Measurements from ENCODE around the gene TLCD3B. TPM values are rescaled to one million over a fixed set of nuclear protein-coding genes. Genes with fewer than 3 reads are reported as not detected.
A peak's percentile ranks its signal among the peaks of the same experiment; 100 is the strongest.

The TLCD3B gene
- total and polyA plus RNA-seq, 4 experiments from 2014 or later, result not detected

DNA sequence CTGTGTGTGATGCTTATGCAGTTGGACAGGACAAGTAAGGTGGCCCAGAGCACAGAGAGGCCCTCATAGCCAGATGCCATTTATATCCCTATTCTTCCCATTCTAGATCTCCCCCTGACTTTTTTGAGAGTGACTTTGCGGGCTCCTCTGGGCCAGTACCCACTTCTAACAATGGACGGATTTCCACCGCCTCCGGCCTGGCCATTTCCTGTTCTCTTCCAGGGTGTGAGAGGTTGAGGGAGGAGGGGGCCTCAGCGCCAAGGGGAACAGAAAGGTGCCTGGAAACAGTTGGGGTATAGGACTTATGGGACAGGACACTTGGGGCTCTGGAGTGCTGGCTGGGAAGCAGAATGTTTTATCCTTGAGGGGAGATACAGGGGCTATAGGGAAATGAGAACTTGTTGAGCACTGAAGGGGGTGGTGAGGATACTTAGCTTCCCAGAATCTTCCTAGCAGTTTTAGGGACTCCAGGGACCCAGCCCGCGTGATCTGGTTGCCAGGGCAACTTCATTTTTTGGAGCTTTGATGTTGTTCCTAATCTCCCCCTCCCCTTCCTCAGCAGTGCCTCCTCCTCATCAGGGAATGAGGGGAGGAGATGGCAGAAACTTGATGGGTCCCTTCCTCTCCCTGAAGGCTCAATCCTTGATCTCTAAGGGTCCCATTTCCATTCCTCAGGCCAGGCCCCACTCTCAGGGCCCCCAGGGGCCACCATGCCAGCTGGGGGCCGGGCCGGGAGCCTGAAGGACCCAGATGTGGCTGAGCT is 53.8 kb downstream of the TLCD3B start:
- POLR2A ChIA-PET (ENCODE audit: partially characterized antibody), result interaction anchor here (1.2 to 6.0 kb wide), 2 partner anchors 16 to 51 kb away, joined by 5 to 113 read pairs; partner anchors contain the start of genes KCTD13 and TMEM219
- intact Hi-C loops (cut with micrococcal nuclease), result no loop called here
- peaks cover 36% of the 10 kb centered on the region for H3K4me1 ChIP-seq (ENCODE audit: insufficient read depth, low read length)
- no peaks in the 10 kb centered on the region for H3K9me3 ChIP-seq (ENCODE audit: control insufficient read depth in 1 of 2, low read length in 2 of 2)
- Mint-ChIP-seq H3K4me3 (peak overlapping the region in 2 of 8 donors; percentile 26 to 36), H3K27ac (peak overlapping the region; percentile 46 to 96 (median 77)), H3K4me1 (peaks cover 20 to 49% (median 34%) of the 10 kb centered on the region in 4 donors), H3K27me3 (no peaks in the 10 kb centered on the region), H3K36me3 (peaks cover 19 to 53% of the 10 kb centered on the region in 2 donors), H3K9me3 (no peaks in the 10 kb centered on the region)
- no peak overlapping the region for H3K27ac ChIP-seq (ENCODE audit: low read depth, low read length)
- H3K27me3 ChIP-seq (ENCODE audit: insufficient read depth, low read length), result no peaks in the 10 kb centered on the region
- H3K36me3 ChIP-seq (ENCODE audit: insufficient read depth, low read length), result peaks cover 52% of the 10 kb centered on the region
- no peak overlapping the region for H3K4me3 ChIP-seq (ENCODE audit: low read length in 2 of 2)
- no peak for DNase-seq
- CTCF ChIA-PET (ENCODE audit: partially characterized antibody), result interaction anchor here (1.0 to 1.6 kb wide), 2 partner anchors 76 to 128 kb away, joined by 3 read pairs; no protein-coding TSS in a partner anchor

DNA sequence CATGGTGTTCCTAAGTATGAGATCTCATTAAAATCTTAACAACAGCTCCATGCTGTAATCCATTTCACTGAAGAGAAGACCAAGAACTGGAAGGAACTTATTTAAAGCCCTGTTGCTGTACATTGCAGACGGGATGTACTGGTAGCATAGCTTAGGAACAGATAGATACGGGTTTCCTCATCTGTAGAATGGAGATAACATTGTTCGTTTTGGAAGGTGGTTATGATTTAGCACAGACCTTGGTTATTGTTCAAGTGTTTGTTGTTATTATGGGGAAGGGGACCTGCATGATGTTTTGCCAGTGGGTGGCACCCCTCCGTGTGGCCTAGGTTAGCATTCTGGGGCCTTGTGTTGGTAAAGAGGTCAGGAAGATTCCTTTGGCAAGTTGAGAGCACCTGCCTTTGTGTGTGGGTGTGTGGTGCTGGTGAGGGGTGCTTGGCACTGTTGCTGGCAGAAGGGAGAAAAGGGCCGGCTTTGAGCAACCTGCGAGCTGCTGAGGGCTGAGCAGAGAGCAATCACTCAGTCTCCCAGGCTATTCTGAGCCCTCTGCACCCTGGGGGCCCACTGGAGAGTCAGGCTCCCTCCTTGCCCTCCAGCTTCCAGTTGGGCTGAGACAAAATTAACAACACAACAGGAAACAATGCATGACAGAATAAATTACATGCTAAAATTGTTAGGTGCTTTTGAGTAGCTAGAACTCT is 55.1 kb downstream of the TLCD3B start:
- POLR2A ChIA-PET (ENCODE audit: partially characterized antibody), result interaction anchor here (0.9 to 6.0 kb wide), 7 partner anchors 12 to 275 kb away, joined by 3 to 113 read pairs (median 14); partner anchors contain the start of genes ASPHD1, HIRIP3, INO80E and KCTD13
- intact Hi-C loops (cut with micrococcal nuclease), result no loop called here
- peak overlapping the region in 1 of 2 donors; percentile 87 for H3K4me3 ChIP-seq (ENCODE audit: low read length in 2 of 2)
- peaks cover 39% of the 10 kb centered on the region for H3K36me3 ChIP-seq (ENCODE audit: insufficient read depth, low read length)
- Mint-ChIP-seq H3K27ac (peak overlapping the region; percentile 77 to 96 (median 94)), H3K9me3 (no peaks in the 10 kb centered on the region), H3K27me3 (no peaks in the 10 kb centered on the region), H3K36me3 (peaks cover 17 to 44% of the 10 kb centered on the region in 2 donors), H3K4me1 (peaks cover 20 to 49% (median 34%) of the 10 kb centered on the region in 4 donors), H3K4me3 (peak overlapping the region; percentile 22 to 94 (median 86))
- peaks cover 36% of the 10 kb centered on the region for H3K4me1 ChIP-seq (ENCODE audit: insufficient read depth, low read length)
- CTCF ChIA-PET (ENCODE audit: partially characterized antibody), result interaction anchor here (1.1 to 1.6 kb wide), 4 partner anchors 13 to 127 kb away, joined by 3 read pairs; no protein-coding TSS in a partner anchor
- no peak for DNase-seq
- peak overlapping the region; percentile 86 for H3K27ac ChIP-seq (ENCODE audit: low read depth, low read length)
- no peaks in the 10 kb centered on the region for H3K9me3 ChIP-seq (ENCODE audit: control insufficient read depth in 1 of 2, low read length in 2 of 2)
- no peaks in the 10 kb centered on the region for H3K27me3 ChIP-seq (ENCODE audit: insufficient read depth, low read length)

DNA sequence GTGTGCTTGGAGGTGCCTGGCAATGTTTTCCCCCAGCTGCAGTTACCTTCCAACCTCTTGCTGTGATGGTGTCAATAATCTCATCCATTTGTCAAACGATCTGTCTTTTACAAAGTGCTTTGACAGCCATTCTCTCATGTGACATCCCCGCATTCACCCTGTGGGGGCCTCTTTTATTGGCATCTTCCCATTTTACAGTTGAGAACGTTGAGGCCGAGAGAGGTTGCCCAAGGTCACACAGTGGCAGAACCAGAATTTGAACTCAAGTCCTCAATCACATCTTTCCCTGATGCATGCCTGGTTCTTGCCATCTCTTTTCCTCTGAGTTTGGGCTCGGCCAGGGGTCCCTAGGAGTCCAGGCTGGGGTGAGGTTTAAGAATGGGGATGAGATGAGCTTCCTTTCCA is 55.9 kb downstream of the TLCD3B start:
- Mint-ChIP-seq H3K27ac (peak overlapping the region; percentile 77 to 96 (median 94)), H3K4me1 (peaks cover 20 to 49% (median 34%) of the 10 kb centered on the region in 4 donors), H3K36me3 (peaks cover 12 to 38% of the 10 kb centered on the region in 2 donors), H3K27me3 (no peaks in the 10 kb centered on the region), H3K9me3 (no peaks in the 10 kb centered on the region), H3K4me3 (peak overlapping the region; percentile 82 to 97 (median 93))
- DNase-seq, result no peak
- intact Hi-C loops (cut with micrococcal nuclease), result no loop called here
- Histone ChIP-seq H3K27me3 (ENCODE audit: insufficient read depth, low read length) (no peaks in the 10 kb centered on the region), H3K36me3 (ENCODE audit: insufficient read depth, low read length) (peaks cover 31% of the 10 kb centered on the region), H3K4me3 (ENCODE audit: low read length in 2 of 2) (peak overlapping the region; percentile 18 to 87), H3K4me1 (ENCODE audit: insufficient read depth, low read length) (peaks cover 36% of the 10 kb centered on the region), H3K27ac (ENCODE audit: low read depth, low read length) (peak overlapping the region; percentile 86), H3K9me3 (ENCODE audit: control insufficient read depth in 1 of 2, low read length in 2 of 2) (no peaks in the 10 kb centered on the region)
- CTCF ChIA-PET (ENCODE audit: partially characterized antibody), result interaction anchor here (0.9 to 3.8 kb wide), 7 partner anchors 13 to 111 kb away, joined by 3 to 29 read pairs (median 3); partner anchors contain the start of genes CDIPT, HIRIP3 and TMEM219
- POLR2A ChIA-PET (ENCODE audit: partially characterized antibody), result interaction anchor here (0.9 to 6.0 kb wide), 8 partner anchors 12 to 274 kb away, joined by 3 to 113 read pairs (median 9); partner anchors contain the start of genes ASPHD1, HIRIP3, INO80E and KCTD13

Other genes starting within 250 kb of the TLCD3B start
- 10 to 100 TPM; 89.4 to 98.6 TPM for gene KIF22, start 240.5 kb downstream of the TLCD3B start, total RNA-seq
- 10 to 100 TPM; 35.7 to 54.2 TPM for gene KIF22, start 240.5 kb downstream of the TLCD3B start, polyA plus RNA-seq
- gene MAZ, start 224.7 kb downstream of the TLCD3B start, total RNA-seq, result 100 to 1,000 TPM; 258 to 264 TPM
- gene MAZ, start 224.7 kb downstream of the TLCD3B start, polyA plus RNA-seq, result 10 to 100 TPM; 40.3 to 69.1 TPM
- gene PRRT2, start 219.1 kb downstream of the TLCD3B start, total RNA-seq, result 1 to 10 TPM; 6.3 to 6.9 TPM
- gene PRRT2, start 219.1 kb downstream of the TLCD3B start, polyA plus RNA-seq, result under 1 TPM; 0.20 to 0.37 TPM
- gene PAGR1, start 215.1 kb downstream of the TLCD3B start, total RNA-seq, result 10 to 100 TPM; 43.7 to 44.9 TPM
- 10 to 100 TPM; 46.0 to 51.1 TPM for gene PAGR1, start 215.1 kb downstream of the TLCD3B start, polyA plus RNA-seq
- gene MVP, start 210.8 kb downstream of the TLCD3B start, total RNA-seq, result 100 to 1,000 TPM; 145 to 146 TPM
- 100 to 1,000 TPM; 172 to 187 TPM for gene MVP, start 210.8 kb downstream of the TLCD3B start, polyA plus RNA-seq
- gene CDIPT, start 168.0 kb downstream of the TLCD3B start, total RNA-seq, result 10 to 100 TPM; 76.2 to 79.8 TPM
- gene CDIPT, start 168.0 kb downstream of the TLCD3B start, polyA plus RNA-seq, result 100 to 1,000 TPM in 1 of 2 donors, 10 to 100 TPM in 1; 87.2 to 123 TPM
- under 1 TPM in 1 of 2 experiments, not detected in 1; 0.70 TPM for gene SEZ6L2, start 131.7 kb downstream of the TLCD3B start, total RNA-seq
- gene SEZ6L2, start 131.7 kb downstream of the TLCD3B start, polyA plus RNA-seq, result not detected
- not detected for gene ASPHD1, start 130.8 kb downstream of the TLCD3B start, total RNA-seq
- gene ASPHD1, start 130.8 kb downstream of the TLCD3B start, polyA plus RNA-seq, result not detected
- gene KCTD13, start 105.0 kb downstream of the TLCD3B start, total RNA-seq, result 10 to 100 TPM; 85.7 to 87.3 TPM
- gene KCTD13, start 105.0 kb downstream of the TLCD3B start, polyA plus RNA-seq, result 10 to 100 TPM in 1 of 2 donors, 1 to 10 TPM in 1; 6.0 to 16.3 TPM
- 100 to 1,000 TPM in 1 of 2 experiments, 10 to 100 TPM in 1; 80.8 to 103 TPM for gene TMEM219, start 69.2 kb downstream of the TLCD3B start, total RNA-seq
- 100 to 1,000 TPM; 209 to 250 TPM for gene TMEM219, start 69.2 kb downstream of the TLCD3B start, polyA plus RNA-seq
- gene TAOK2, start 57.4 kb downstream of the TLCD3B start, total RNA-seq, result 10 to 100 TPM; 53.8 to 56.0 TPM
- gene TAOK2, start 57.4 kb downstream of the TLCD3B start, polyA plus RNA-seq, result 1 to 10 TPM; 1.7 to 8.2 TPM
- gene HIRIP3, start 35.7 kb downstream of the TLCD3B start, total RNA-seq, result 10 to 100 TPM; 19.2 to 19.7 TPM
- gene HIRIP3, start 35.7 kb downstream of the TLCD3B start, polyA plus RNA-seq, result 10 to 100 TPM; 21.4 to 26.0 TPM
- gene INO80E, start 35.0 kb downstream of the TLCD3B start, total RNA-seq, result 100 to 1,000 TPM; 124 to 126 TPM
- 1 to 10 TPM; 6.7 to 7.3 TPM for gene INO80E, start 35.0 kb downstream of the TLCD3B start, polyA plus RNA-seq
- under 1 TPM in 1 of 2 experiments, not detected in 1; 0.80 TPM for gene DOC2A, start 20.2 kb downstream of the TLCD3B start, total RNA-seq
- not detected for gene DOC2A, start 20.2 kb downstream of the TLCD3B start, polyA plus RNA-seq
- not detected for gene C16orf92, start 8.1 kb downstream of the TLCD3B start, total RNA-seq
- not detected for gene C16orf92, start 8.1 kb downstream of the TLCD3B start, polyA plus RNA-seq
- 100 to 1,000 TPM; 558 to 563 TPM for gene ALDOA, start 34.5 kb upstream of the TLCD3B start, total RNA-seq
- 1,000 to 10,000 TPM; 1,058 to 1,115 TPM for gene ALDOA, start 34.5 kb upstream of the TLCD3B start, polyA plus RNA-seq
- gene PPP4C, start 44.7 kb upstream of the TLCD3B start, total RNA-seq, result 10 to 100 TPM; 75.8 to 86.3 TPM
- gene PPP4C, start 44.7 kb upstream of the TLCD3B start, polyA plus RNA-seq, result 100 to 1,000 TPM; 167 to 276 TPM
- 1 to 10 TPM; 1.3 to 1.4 TPM for gene TBX6, start 60.7 kb upstream of the TLCD3B start, total RNA-seq
- gene TBX6, start 60.7 kb upstream of the TLCD3B start, polyA plus RNA-seq, result under 1 TPM in 1 of 2 donors, not detected in 1; 0.36 TPM
- gene YPEL3, start 64.9 kb upstream of the TLCD3B start, total RNA-seq, result 100 to 1,000 TPM; 263 to 266 TPM
- gene YPEL3, start 64.9 kb upstream of the TLCD3B start, polyA plus RNA-seq, result 100 to 1,000 TPM; 172 to 331 TPM
- 10 to 100 TPM; 31.5 to 37.2 TPM for gene GDPD3, start 82.3 kb upstream of the TLCD3B start, total RNA-seq
- under 1 TPM in 1 of 2 donors, not detected in 1; 0.25 TPM for gene GDPD3, start 82.3 kb upstream of the TLCD3B start, polyA plus RNA-seq
- gene MAPK3, start 91.9 kb upstream of the TLCD3B start, total RNA-seq, result 10 to 100 TPM; 87.4 to 90.4 TPM
- gene MAPK3, start 91.9 kb upstream of the TLCD3B start, polyA plus RNA-seq, result 10 to 100 TPM in 1 of 2 donors, 1 to 10 TPM in 1; 9.9 to 10.6 TPM
- 100 to 1,000 TPM; 745 to 769 TPM for gene CORO1A, start 152.3 kb upstream of the TLCD3B start, total RNA-seq
- 1,000 to 10,000 TPM; 1,217 to 1,230 TPM for gene CORO1A, start 152.3 kb upstream of the TLCD3B start, polyA plus RNA-seq
- 10 to 100 TPM; 62.1 to 79.0 TPM for gene BOLA2B, start 162.4 kb upstream of the TLCD3B start, total RNA-seq
- gene BOLA2B, start 162.4 kb upstream of the TLCD3B start, polyA plus RNA-seq, result 100 to 1,000 TPM; 144 to 169 TPM
- gene SLX1A, start 162.6 kb upstream of the TLCD3B start, total RNA-seq, result 10 to 100 TPM; 57.5 to 65.6 TPM
- gene SLX1A, start 162.6 kb upstream of the TLCD3B start, polyA plus RNA-seq, result 10 to 100 TPM; 44.5 to 60.7 TPM
- 10 to 100 TPM; 42.5 to 46.2 TPM for gene SULT1A3, start 168.0 kb upstream of the TLCD3B start, total RNA-seq
- gene SULT1A3, start 168.0 kb upstream of the TLCD3B start, polyA plus RNA-seq, result 1 to 10 TPM; 1.2 to 3.9 TPM
- gene NPIPB13, start 217.2 kb upstream of the TLCD3B start, total RNA-seq, result 10 to 100 TPM; 20.0 to 27.8 TPM
- 1 to 10 TPM in 1 of 2 donors, under 1 TPM in 1; 0.19 to 2.9 TPM for gene NPIPB13, start 217.2 kb upstream of the TLCD3B start, polyA plus RNA-seq